OCI-LY7 (cell line): ENCODE results near the gene WNT16. TPM values are rescaled to one million over a fixed set of nuclear protein-coding genes. Genes with fewer than 3 reads are reported as not detected.

Experiments
- BruUV-seq: library from RNA; stranded (reverse); fragments of 400-500 nt; replicated peaks from 2 replicates; lab custom pipeline; 2021; lab: Mats Ljungman, UMichigan
- CTCF ChIA-PET: fragments of 300-600 bp; sonication (Branson Sonifier 250); formaldehyde crosslinking; loops from one replicate; lab custom pipeline; 2022; ENCODE audit warnings: antibody characterized with exemption; ENCODE audit not compliant: unreplicated experiment; lab: Charles Lee
- POLR2A ChIA-PET: fragments of 300-600 bp; sonication (Branson Sonifier 250); formaldehyde crosslinking; loops from one replicate; lab custom pipeline; 2022; ENCODE audit warnings: antibody characterized with exemption; lab: Charles Lee
- DNase-seq: peaks from one replicate; pipeline ENCODE4 v3.0.0-alpha.2; 2015; ENCODE audit warnings: low spot score
- H2AFZ ChIP-seq: fragments of 200-600 bp; sonication (generic), shearing (Covaris generic); 2 replicates; pipeline ENCODE4 v1.6.1; 2014; ENCODE audit warnings: mild to moderate bottlenecking, antibody characterized with exemption, low read length, moderate library complexity
- H3K27ac ChIP-seq: fragments of 200-600 bp; sonication (generic); 2 replicates; pipeline ENCODE4 v1.5.1; 2014; ENCODE audit warnings: mixed run types, low read depth, mild to moderate bottlenecking, moderate library complexity, low read length, inconsistent platforms; ENCODE audit not compliant: poor library complexity, severe bottlenecking
- H3K36me3 ChIP-seq: fragments of 200-600 bp; sonication (generic); 2 replicates; pipeline ENCODE4 v1.6.1; 2014; ENCODE audit warnings: mild to moderate bottlenecking, antibody characterized with exemption, low read length, moderate library complexity, mixed read lengths; ENCODE audit not compliant: insufficient read depth
- H3K4me1 ChIP-seq: fragments of 200-600 bp; sonication (generic); 2 replicates; pipeline ENCODE4 v1.5.1; 2014; ENCODE audit warnings: mild to moderate bottlenecking, low read length; ENCODE audit not compliant: insufficient read depth, poor library complexity, severe bottlenecking
- H3K4me2 ChIP-seq: fragments of 200-600 bp; sonication (generic); 2 replicates; pipeline ENCODE4 v1.6.1; 2014; ENCODE audit warnings: mild to moderate bottlenecking, low read length
- H3K4me3 ChIP-seq: fragments of 200-600 bp; sonication (generic); 2 replicates; pipeline ENCODE4 v1.5.1; 2014; ENCODE audit warnings: mild to moderate bottlenecking, low read depth, low read length; ENCODE audit not compliant: poor library complexity, severe bottlenecking
- H3K79me2 ChIP-seq: fragments of 200-600 bp; sonication (generic); 2 replicates; pipeline ENCODE4 v1.6.1; 2016; ENCODE audit warnings: low read depth, mild to moderate bottlenecking, low read length, moderate library complexity, mixed read lengths; ENCODE audit not compliant: insufficient read depth
- H3K9me2 ChIP-seq: fragments of 200-600 bp; sonication (generic); 2 replicates; pipeline ENCODE4 v1.6.1; 2016; ENCODE audit warnings: mild to moderate bottlenecking, low read length, mixed read lengths; ENCODE audit not compliant: insufficient read depth
- H3K9me3 ChIP-seq: fragments of 200-600 bp; sonication (generic); 2 replicates; pipeline ENCODE4 v1.6.1; 2014; ENCODE audit warnings: mild to moderate bottlenecking, mixed run types, low read length, mixed read lengths
- H4K20me1 ChIP-seq: fragments of 200-600 bp; sonication (generic); 2 replicates; pipeline ENCODE4 v1.6.1; 2014; ENCODE audit warnings: mild to moderate bottlenecking, antibody characterized with exemption, low read length, moderate library complexity, mixed read lengths; ENCODE audit not compliant: insufficient read depth
- EZH2phosphoT487 ChIP-seq: fragments of 200-600 bp; sonication (generic); IDR thresholded peaks from 2 replicates; pipeline ENCODE4 v1.6.1; 2018; ENCODE audit warnings: low read depth, borderline replicate concordance, mild to moderate bottlenecking, mixed run types, antibody characterized with exemption, low read length, moderate library complexity, mixed read lengths
- intact Hi-C: fragments of 100-400 bp; cut with micrococcal nuclease; formaldehyde crosslinking; loops from one replicate; pipeline ENCODE4 v1.10.0; 2022; ENCODE audit not compliant: unreplicated experiment
- total RNA-seq, 2 experiments: library from RNA; depleted of rRNA in 1 of 2; stranded (reverse); fragments of >200 nt in 1 of 2; shearing (Covaris generic) in 1 of 2; gene quantifications; 2 replicates each; pipeline ENCODE4 v1.2.3, GENCODE V29; 2014 to 2022
- TF ChIP-seq, protein P1 (sequence below): fragments of 200-600 bp; sonication (generic); conservative IDR thresholded peaks from 2 replicates; pipeline ENCODE4 v1.5.1; 2014; ENCODE audit warnings: mild to moderate bottlenecking, antibody characterized with exemption, low read length, moderate library complexity, mixed read lengths

WNT16 gene
- total RNA-seq, 2 experiments from 2014 or later = not detected

DNA sequence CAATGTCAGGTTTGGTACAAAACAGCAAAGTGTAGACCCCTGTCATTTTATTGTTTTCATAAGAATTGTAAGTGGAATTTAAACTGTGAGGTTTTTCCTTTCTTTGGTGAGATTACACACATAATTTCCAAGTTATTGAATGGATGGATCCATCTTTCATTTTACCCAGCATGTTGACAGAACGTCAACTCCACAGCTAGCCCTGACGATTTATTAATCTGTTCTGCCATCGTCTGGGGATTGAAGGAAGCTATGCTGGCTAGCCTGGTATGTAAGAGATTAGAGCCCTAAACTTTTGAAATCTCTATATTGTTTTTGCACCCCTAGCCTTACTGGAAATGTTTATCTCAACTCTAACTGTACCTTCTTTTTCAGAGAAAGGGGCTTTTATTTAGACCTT lies 8.6 kb downstream of the WNT16 start:
- Histone ChIP-seq H3K79me2 (no peaks in the 10 kb centered on the region), H3K9me3 (no peaks in the 10 kb centered on the region), H3K9me2 (no peaks in the 10 kb centered on the region), H3K4me2 (no peak overlapping the region; the same call in 1 of the 2 replicates), H2AFZ (no peak overlapping the region), H3K4me1 (no peaks in the 10 kb centered on the region), H4K20me1 (no peaks in the 10 kb centered on the region), H3K36me3 (peaks cover 4% of the 10 kb centered on the region; the same call in 1 of the 2 replicates), H3K27ac (no peak overlapping the region), H3K4me3 (no peak overlapping the region)
- CTCF ChIA-PET = interaction anchor here (0.7 kb wide), 1 partner anchor 348 kb away, joined by 3 read pairs; no protein-coding TSS in a partner anchor
- POLR2A ChIA-PET = interaction anchor here (1.0 kb wide), 1 partner anchor 34 kb away, joined by 3 read pairs; no protein-coding TSS in a partner anchor
- peak; percentile 45 for DNase-seq
- intact Hi-C loops = loop anchor here (10.0 kb wide), 1 partner anchor 213 kb away; no protein-coding TSS in a partner anchor
- no TSS peak for BruUV-seq
- TF ChIP-seq EZH2phosphoT487 = no peak
- TF ChIP-seq, protein P1, sequence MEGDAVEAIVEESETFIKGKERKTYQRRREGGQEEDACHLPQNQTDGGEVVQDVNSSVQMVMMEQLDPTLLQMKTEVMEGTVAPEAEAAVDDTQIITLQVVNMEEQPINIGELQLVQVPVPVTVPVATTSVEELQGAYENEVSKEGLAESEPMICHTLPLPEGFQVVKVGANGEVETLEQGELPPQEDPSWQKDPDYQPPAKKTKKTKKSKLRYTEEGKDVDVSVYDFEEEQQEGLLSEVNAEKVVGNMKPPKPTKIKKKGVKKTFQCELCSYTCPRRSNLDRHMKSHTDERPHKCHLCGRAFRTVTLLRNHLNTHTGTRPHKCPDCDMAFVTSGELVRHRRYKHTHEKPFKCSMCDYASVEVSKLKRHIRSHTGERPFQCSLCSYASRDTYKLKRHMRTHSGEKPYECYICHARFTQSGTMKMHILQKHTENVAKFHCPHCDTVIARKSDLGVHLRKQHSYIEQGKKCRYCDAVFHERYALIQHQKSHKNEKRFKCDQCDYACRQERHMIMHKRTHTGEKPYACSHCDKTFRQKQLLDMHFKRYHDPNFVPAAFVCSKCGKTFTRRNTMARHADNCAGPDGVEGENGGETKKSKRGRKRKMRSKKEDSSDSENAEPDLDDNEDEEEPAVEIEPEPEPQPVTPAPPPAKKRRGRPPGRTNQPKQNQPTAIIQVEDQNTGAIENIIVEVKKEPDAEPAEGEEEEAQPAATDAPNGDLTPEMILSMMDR = peak; percentile 72

DNA sequence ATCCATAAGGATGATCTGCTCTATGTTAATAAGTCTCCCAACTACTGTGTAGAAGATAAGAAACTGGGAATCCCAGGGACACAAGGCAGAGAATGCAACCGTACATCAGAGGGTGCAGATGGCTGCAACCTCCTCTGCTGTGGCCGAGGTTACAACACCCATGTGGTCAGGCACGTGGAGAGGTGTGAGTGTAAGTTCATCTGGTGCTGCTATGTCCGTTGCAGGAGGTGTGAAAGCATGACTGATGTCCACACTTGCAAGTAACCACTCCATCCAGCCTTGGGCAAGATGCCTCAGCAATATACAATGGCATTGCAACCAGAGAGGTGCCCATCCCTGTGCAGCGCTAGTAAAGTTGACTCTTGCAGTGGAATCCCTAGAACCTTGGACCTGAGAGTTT lies 10.3 kb downstream of the WNT16 start:
- POLR2A ChIA-PET = no interaction called here
- H3K4me1 ChIP-seq = no peaks in the 10 kb centered on the region
- DNase-seq = no peak
- no peaks in the 10 kb centered on the region for H4K20me1 ChIP-seq
- H3K79me2 ChIP-seq = no peaks in the 10 kb centered on the region
- no peak overlapping the region for H3K27ac ChIP-seq
- intact Hi-C loops = loop anchor here (10.0 kb wide), 1 partner anchor 214 kb away; no protein-coding TSS in a partner anchor
- TF ChIP-seq EZH2phosphoT487 = no peak
- TF ChIP-seq, protein P1 = no peak
- H3K36me3 ChIP-seq = peaks cover 8% of the 10 kb centered on the region; the same call in 1 of the 2 replicates
- BruUV-seq = no TSS peak
- no peak overlapping the region for H3K4me3 ChIP-seq
- H3K4me2 ChIP-seq = no peak overlapping the region
- H3K9me2 ChIP-seq = no peaks in the 10 kb centered on the region
- H2AFZ ChIP-seq = no peak overlapping the region
- CTCF ChIA-PET = no interaction called here
- no peaks in the 10 kb centered on the region for H3K9me3 ChIP-seq

DNA sequence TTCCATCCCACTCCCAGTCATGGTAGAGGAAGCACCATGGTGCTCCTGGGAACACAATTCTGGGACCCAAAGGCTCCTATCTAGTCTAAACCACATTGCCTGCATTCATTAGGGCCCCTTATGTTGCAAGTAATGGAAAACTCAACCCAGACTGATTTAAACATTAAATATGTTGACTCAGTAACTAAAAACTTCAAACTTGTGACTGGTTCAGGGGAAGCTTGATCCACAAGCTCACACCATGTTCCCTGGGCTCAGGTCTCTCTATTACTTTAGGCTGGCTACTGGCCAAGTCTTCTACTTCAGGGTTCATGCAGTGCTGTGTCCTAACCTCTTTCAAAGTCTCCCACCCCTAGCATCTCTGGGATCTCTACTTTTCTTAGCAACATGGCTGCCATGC lies 13.1 kb downstream of the WNT16 start:
- H3K4me3 ChIP-seq = no peak overlapping the region
- BruUV-seq = no TSS peak
- H3K79me2 ChIP-seq = no peaks in the 10 kb centered on the region
- no peaks in the 10 kb centered on the region for H3K4me1 ChIP-seq
- H3K9me2 ChIP-seq = no peaks in the 10 kb centered on the region
- CTCF ChIA-PET = no interaction called here
- no peak overlapping the region for H3K27ac ChIP-seq
- peaks cover 14% of the 10 kb centered on the region for H3K36me3 ChIP-seq
- H2AFZ ChIP-seq = no peak overlapping the region
- no peaks in the 10 kb centered on the region for H4K20me1 ChIP-seq
- TF ChIP-seq, protein P1 = no peak
- no peak for TF ChIP-seq EZH2phosphoT487
- POLR2A ChIA-PET = interaction anchor here (0.8 kb wide), 2 partner anchors 11 to 14 kb away, joined by 3 read pairs; no protein-coding TSS in a partner anchor
- intact Hi-C loops = no loop called here
- no peaks in the 10 kb centered on the region for H3K9me3 ChIP-seq
- no peak for DNase-seq
- H3K4me2 ChIP-seq = no peak overlapping the region
